Tibial artery (tissue), 4 donors: ENCODE data around the gene FAM219B.
"Not testable (repeated sequence)": the region's sequence is repeated elsewhere in the genome, so short reads cannot be mapped to it uniquely, and the experiment has no call there.

Experiments used
- DNase-seq, 2 donors: peaks; one replicate each; pipeline ENCODE4 v3.0.0-alpha.2; 2019
- H3K27ac ChIP-seq, 2 donors: fragments of 200-600 bp; sonication (generic) in 1 of 2; 1 replicate in 1 of 2; 2 replicates in 1 of 2; pipeline ENCODE4 v1.5.1; 2018 to 2019; ENCODE audit warnings: mild to moderate bottlenecking in 1 of 2
- H3K27me3 ChIP-seq, 2 donors: fragments of 200-600 bp; sonication (generic) in 1 of 2; one replicate each; pipeline versions ENCODE4 v1.5.1 to v1.6.0; 2016 to 2019
- H3K36me3 ChIP-seq, 3 donors: fragments of 200-600 bp; sonication (generic) in 2 of 3; one replicate each; pipeline ENCODE4 v1.5.1; 2016 to 2019; ENCODE audit warnings: mild to moderate bottlenecking in 2 of 3
- H3K4me1 ChIP-seq, 4 donors: fragments of 200-600 bp; sonication (generic) in 2 of 4; 1 replicate in 3 of 4; 2 replicates in 1 of 4; pipeline ENCODE4 v1.5.1; 2016 to 2019
- H3K4me3 ChIP-seq, 2 donors: fragments of 200-600 bp; sonication (generic) in 1 of 2; 1 replicate in 1 of 2; 2 replicates in 1 of 2; pipeline ENCODE4 v1.5.1; 2018 to 2019; ENCODE audit warnings: mild to moderate bottlenecking in 2 of 2
- H3K9me3 ChIP-seq, 3 donors: fragments of 200-600 bp; sonication (generic) in 1 of 3; one replicate each; pipeline ENCODE4 v1.5.1; 2016 to 2019
- CTCF ChIP-seq, 2 experiments: fragments of 200-600 bp in 1 of 2; fragments of 450-650 bp in 1 of 2; IDR thresholded peaks; one replicate each; pipeline ENCODE4 v1.5.1; 2017 to 2019; ENCODE audit warnings: antibody characterized with exemption in 2 of 2, mild to moderate bottlenecking in 1 of 2, moderate library complexity in 1 of 2
- intact Hi-C: fragments of 100-400 bp; cut with DNase I; formaldehyde crosslinking; loops from one replicate; pipeline ENCODE4 v1.15.0; 2023; ENCODE audit warnings: low total_unique reads

FAM219B gene

DNA sequence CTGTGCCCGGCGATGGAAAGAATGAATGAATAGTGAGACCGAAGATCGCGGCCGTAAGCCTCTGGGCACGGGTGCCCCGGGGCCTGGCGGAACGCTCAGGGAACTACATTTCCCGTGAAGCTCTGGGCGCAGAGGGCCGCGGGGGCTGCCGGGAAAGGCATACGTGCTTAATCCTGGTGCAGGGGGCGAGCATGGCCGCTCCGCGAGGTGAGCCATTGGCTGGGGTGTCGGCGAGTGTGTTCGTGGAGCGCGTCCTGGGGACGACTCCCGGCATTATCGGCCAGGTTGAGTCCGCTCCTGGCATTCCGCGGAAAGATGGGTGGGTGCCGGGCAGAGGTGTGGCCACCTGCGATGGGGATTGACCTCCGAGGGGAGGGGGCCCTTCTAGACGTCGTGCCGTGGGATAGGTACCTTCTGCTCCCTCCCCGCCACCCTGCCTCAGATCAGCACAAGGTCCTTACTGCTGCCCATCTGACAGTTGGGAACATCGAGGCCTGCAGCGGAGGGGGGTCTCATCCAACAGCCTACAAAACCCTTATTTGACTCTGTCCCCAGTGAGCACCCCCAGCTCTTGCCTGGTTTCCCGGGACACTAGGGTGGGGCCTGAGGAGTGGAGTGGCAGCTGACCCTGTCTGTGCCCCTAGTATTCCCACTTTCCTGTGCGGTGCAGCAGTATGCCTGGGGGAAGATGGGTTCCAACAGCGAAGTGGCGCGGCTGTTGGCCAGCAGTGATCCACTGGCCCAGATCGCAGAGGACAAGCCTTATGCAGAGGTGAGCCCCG lies 16.6 kb downstream of the FAM219B start, which contains the start of gene MPI:
Gene MPI, plus strand, starts transcription at position 160 of the 782 bp plus-strand sequence. Its CDS starts 32 bp downstream, at position 192.
- H3K27me3 ChIP-seq: no peaks in the 10 kb centered on the region
- no peaks in the 10 kb centered on the region for H3K9me3 ChIP-seq
- peaks cover 0 to 19% (median 16%) of the 10 kb centered on the region in 4 donors for H3K4me1 ChIP-seq
- intact Hi-C loops: loop anchor here (10.0 kb wide), 1 partner anchor 55 kb away; no protein-coding TSS in a partner anchor
- peak; percentile 85 to 90 for DNase-seq
- TF ChIP-seq CTCF (IDR thresholded peaks at IDR 0.05): peak; percentile 27 to 62
- peak within 1 kb of the TSS; percentile 85 to 99 for H3K4me3 ChIP-seq
- H3K36me3 ChIP-seq: peaks cover 0 to 16% (median 13%) of the 10 kb centered on the region in 3 donors
- H3K27ac ChIP-seq: peak within 1 kb of the TSS; percentile 91 to 92

- peak in 1 of 2 donors; percentile 32 for DNase-seq
- no peak for TF ChIP-seq CTCF (IDR thresholded peaks at IDR 0.05)
- H3K27ac ChIP-seq: peak overlapping the region; percentile 91 to 92
Measured at GRCh38 chr15:74889390-74889882, 17.2 kb downstream of the FAM219B start.

DNA sequence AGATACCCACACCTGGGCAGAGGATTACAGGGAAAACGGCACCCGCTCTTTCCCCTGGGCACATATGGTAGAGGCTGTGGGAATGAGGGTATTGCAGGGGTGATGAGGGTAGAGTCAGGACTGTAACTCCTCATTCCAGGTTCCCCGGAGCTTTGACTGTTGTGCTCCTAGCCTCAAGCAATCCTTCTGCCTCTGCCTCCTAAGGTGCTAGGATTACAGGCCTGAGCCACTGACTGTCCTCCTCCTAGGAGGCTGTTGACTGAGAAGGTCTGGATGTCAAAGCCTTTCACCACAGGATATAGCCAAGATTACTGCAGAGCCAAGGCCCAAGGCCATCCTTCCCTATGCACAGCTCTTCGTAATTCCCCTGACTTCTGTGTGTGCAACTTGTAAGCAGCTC lies 17.9 kb downstream of the FAM219B start:
- Histone ChIP-seq H3K4me3 (no peak overlapping the region), H3K27me3 (no peaks in the 10 kb centered on the region), H3K9me3 (no peaks in the 10 kb centered on the region), H3K27ac (peak overlapping the region in 1 of 2 donors; percentile 91), H3K4me1 (peaks cover 0 to 19% (median 16%) of the 10 kb centered on the region in 4 donors), H3K36me3 (peaks cover 0 to 15% (median 13%) of the 10 kb centered on the region in 3 donors)
- no peak for TF ChIP-seq CTCF (IDR thresholded peaks at IDR 0.05)
- no peak for DNase-seq
- intact Hi-C loops: no loop called here

More at GRCh38 chr15:74889390-74889882, 17.2 kb downstream of the FAM219B start:
- no peaks in the 10 kb centered on the region for H3K9me3 ChIP-seq
- H3K27me3 ChIP-seq: no peaks in the 10 kb centered on the region
- H3K4me3 ChIP-seq: peak overlapping the region; percentile 85 to 99
- intact Hi-C loops: no loop called here
- H3K4me1 ChIP-seq: peaks cover 0 to 19% (median 16%) of the 10 kb centered on the region in 4 donors
- peaks cover 0 to 16% (median 13%) of the 10 kb centered on the region in 3 donors for H3K36me3 ChIP-seq

- H3K4me3 ChIP-seq, H3K36me3 ChIP-seq, H3K27ac ChIP-seq, H3K27me3 ChIP-seq, DNase-seq, intact Hi-C loops, H3K9me3 ChIP-seq: not testable (repeated sequence)
- peaks cover 0 to 19% (median 16%) of the 10 kb centered on the region in 4 donors for H3K4me1 ChIP-seq
Measured at GRCh38 chr15:74887537-74888193, 19.0 kb downstream of the FAM219B start.

GRCh38 chr15:74885461-74885860 lies 21.2 kb downstream of the FAM219B start:
- DNase-seq: no peak
- H3K36me3 ChIP-seq: no peaks in the 10 kb centered on the region
- H3K4me1 ChIP-seq: peaks cover 0 to 14% (median 12%) of the 10 kb centered on the region in 4 donors
- H3K4me3 ChIP-seq: no peak overlapping the region
- H3K9me3 ChIP-seq: no peaks in the 10 kb centered on the region
- no peaks in the 10 kb centered on the region for H3K27me3 ChIP-seq
- H3K27ac ChIP-seq: no peak overlapping the region
- intact Hi-C loops: no loop called here
- no peak for TF ChIP-seq CTCF (IDR thresholded peaks at IDR 0.05)
